Measurements from ENCODE around the gene NTM. TPM values are rescaled to one million over a fixed set of nuclear protein-coding genes. Genes with fewer than 3 reads are reported as not detected.

NTM gene
- total and polyA plus RNA-seq, 2 donors (not counting 3 experiments of a cell fraction or from before 2014, with no cell fraction given) = 1.00 to 1.1 TPM

DNA sequence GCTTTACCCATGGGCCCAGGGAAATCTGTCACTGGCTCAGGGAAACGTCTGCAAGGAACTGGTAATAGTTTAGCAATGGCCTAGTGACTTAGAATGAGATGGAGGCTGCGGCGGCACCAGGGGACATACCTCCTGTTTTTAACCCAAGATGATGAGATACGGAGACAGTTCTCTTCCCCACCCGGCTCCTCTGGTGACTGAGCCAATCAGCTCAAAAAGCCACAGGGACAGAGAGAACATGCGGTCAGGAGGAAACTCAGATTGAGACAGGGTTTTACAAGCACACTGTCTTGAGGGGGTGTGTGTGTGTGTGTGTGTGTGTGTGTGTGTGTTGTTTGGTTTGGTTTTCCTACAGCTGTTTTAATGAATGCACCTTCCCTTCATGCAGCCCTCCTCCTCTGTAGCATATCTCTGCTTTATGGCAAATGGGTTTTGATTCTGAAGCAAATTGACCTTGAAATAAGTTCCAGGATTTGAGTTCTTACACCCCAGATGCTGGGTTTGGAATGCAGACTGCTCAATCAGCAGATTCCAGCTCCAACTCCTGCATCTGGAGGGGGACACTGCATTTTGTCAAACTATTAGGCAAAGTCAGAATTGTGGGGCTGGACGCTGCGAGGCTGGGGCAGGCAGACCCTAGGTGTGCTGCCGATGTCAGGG is 246.2 kb downstream of the NTM start:
- no peaks in the 10 kb centered on the region for H3K9me1 ChIP-seq (replicated peaks; ENCODE audit: control insufficient read depth, extremely low read depth, insufficient read depth, low read length)
- no peak for DNase-seq (ENCODE audit: low read depth, low spot score)
- H3K36me3 ChIP-seq (ENCODE audit: control insufficient read depth in 2 of 2, extremely low read depth in 1 of 2, insufficient read depth in 2 of 2, low read length in 2 of 2) = no peaks in the 10 kb centered on the region
- TF ChIP-seq JUN (IDR thresholded peaks at IDR 0.05; ENCODE audit: borderline replicate concordance, insufficient read depth, insufficient read length, low read depth) = no peak
- H3K27me3 ChIP-seq (ENCODE audit: control insufficient read depth in 2 of 2, insufficient read depth in 2 of 2, low read length in 2 of 2) = no peaks in the 10 kb centered on the region
- no peaks in the 10 kb centered on the region for H3K79me2 ChIP-seq (ENCODE audit: control insufficient read depth, insufficient read depth, low read length)
- H3K9me3 ChIP-seq (replicated peaks; ENCODE audit: control insufficient read depth, insufficient read depth, low read length) = no peaks in the 10 kb centered on the region
- no peak overlapping the region for H3K4me3 ChIP-seq (replicated peaks in 1 of 3; ENCODE audit: insufficient read depth in 1 of 3, low read depth in 1 of 3, low read length in 3 of 3)
- H3K9ac ChIP-seq (replicated peaks; ENCODE audit: extremely low read depth, insufficient read depth, low read length) = no peak overlapping the region
- no peak overlapping the region for H3K27ac ChIP-seq (ENCODE audit: insufficient read depth, low read depth, low read length)
- H4K20me1 ChIP-seq (replicated peaks; ENCODE audit: control insufficient read depth, extremely low read depth, insufficient read depth, low read length) = no peaks in the 10 kb centered on the region
- H3K4me2 ChIP-seq (ENCODE audit: insufficient read depth, low read length) = no peak overlapping the region
- no TSS peak for BruUV-seq (replicated peaks)
- H2AFZ ChIP-seq (ENCODE audit: low read depth, low read length) = no peak overlapping the region
- no peak for FAIRE-seq
- dilution Hi-C loops (cut with MboI; ENCODE audit: extremely low pct_ligation_motif_present, low sequenced_read_pairs) = no loop called here
- no peaks in the 10 kb centered on the region for H3K4me1 ChIP-seq (ENCODE audit: control insufficient read depth, extremely low read depth, insufficient read depth, low read length)
- ChIA-PET POLR2A (no interaction called here), CTCF (no interaction called here)
- intact Hi-C loops (cut with micrococcal nuclease) = no loop called here

DNA sequence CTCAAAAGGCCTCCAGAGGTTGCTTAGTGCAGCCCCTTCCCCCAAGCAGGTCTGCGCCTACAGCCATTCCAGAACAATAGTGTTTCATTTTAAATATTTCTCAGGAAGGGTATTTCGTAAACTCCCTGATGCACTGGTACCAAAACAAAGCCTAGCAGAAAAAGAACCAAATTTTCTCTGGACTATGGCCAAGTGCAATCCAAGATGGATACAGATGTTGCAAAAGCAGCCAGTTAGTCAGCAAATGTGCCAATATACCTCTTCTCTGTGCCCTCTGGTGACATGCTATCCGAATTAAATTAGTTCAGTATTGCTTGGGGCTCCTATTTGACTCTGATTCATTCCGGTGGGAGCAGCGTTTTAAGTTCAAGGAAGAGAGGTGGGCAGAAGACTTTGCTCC is 247.8 kb downstream of the NTM start:
- Histone ChIP-seq H3K36me3 (ENCODE audit: control insufficient read depth in 2 of 2, extremely low read depth in 1 of 2, insufficient read depth in 2 of 2, low read length in 2 of 2) (no peaks in the 10 kb centered on the region), H4K20me1 (replicated peaks; ENCODE audit: control insufficient read depth, extremely low read depth, insufficient read depth, low read length) (no peaks in the 10 kb centered on the region), H3K27ac (ENCODE audit: insufficient read depth, low read depth, low read length) (no peak overlapping the region), H3K9me3 (replicated peaks; ENCODE audit: control insufficient read depth, insufficient read depth, low read length) (no peaks in the 10 kb centered on the region), H3K27me3 (ENCODE audit: control insufficient read depth in 2 of 2, insufficient read depth in 2 of 2, low read length in 2 of 2) (no peaks in the 10 kb centered on the region), H3K4me1 (ENCODE audit: control insufficient read depth, extremely low read depth, insufficient read depth, low read length) (no peaks in the 10 kb centered on the region), H3K4me2 (ENCODE audit: insufficient read depth, low read length) (no peak overlapping the region), H3K9ac (replicated peaks; ENCODE audit: extremely low read depth, insufficient read depth, low read length) (no peak overlapping the region), H3K9me1 (replicated peaks; ENCODE audit: control insufficient read depth, extremely low read depth, insufficient read depth, low read length) (no peaks in the 10 kb centered on the region), H3K79me2 (ENCODE audit: control insufficient read depth, insufficient read depth, low read length) (no peaks in the 10 kb centered on the region), H2AFZ (ENCODE audit: low read depth, low read length) (no peak overlapping the region), H3K4me3 (replicated peaks in 1 of 3; ENCODE audit: insufficient read depth in 1 of 3, low read depth in 1 of 3, low read length in 3 of 3) (no peak overlapping the region)
- FAIRE-seq (no peak), DNase-seq (ENCODE audit: low read depth, low spot score) (no peak)
- BruUV-seq (replicated peaks) = no TSS peak
- intact Hi-C loops (cut with micrococcal nuclease) = no loop called here
- dilution Hi-C loops (cut with MboI; ENCODE audit: extremely low pct_ligation_motif_present, low sequenced_read_pairs) = no loop called here
- ChIA-PET CTCF (no interaction called here), POLR2A (no interaction called here)
- TF ChIP-seq, protein P1, sequence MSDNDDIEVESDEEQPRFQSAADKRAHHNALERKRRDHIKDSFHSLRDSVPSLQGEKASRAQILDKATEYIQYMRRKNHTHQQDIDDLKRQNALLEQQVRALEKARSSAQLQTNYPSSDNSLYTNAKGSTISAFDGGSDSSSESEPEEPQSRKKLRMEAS (IDR thresholded peaks at IDR 0.05; ENCODE audit: insufficient read depth, insufficient read length) = no peak
- TF ChIP-seq POLR2A (IDR thresholded peaks at IDR 0.05; ENCODE audit: low read depth, low read length) (no peak), FOS (IDR thresholded peaks at IDR 0.05; ENCODE audit: borderline replicate concordance, insufficient read depth, low read length) (no peak), EZH2 (IDR thresholded peaks at IDR 0.05; ENCODE audit: borderline replicate concordance, low read depth, low read length, severe bottlenecking) (no peak)
- TF ChIP-seq, protein P2, sequence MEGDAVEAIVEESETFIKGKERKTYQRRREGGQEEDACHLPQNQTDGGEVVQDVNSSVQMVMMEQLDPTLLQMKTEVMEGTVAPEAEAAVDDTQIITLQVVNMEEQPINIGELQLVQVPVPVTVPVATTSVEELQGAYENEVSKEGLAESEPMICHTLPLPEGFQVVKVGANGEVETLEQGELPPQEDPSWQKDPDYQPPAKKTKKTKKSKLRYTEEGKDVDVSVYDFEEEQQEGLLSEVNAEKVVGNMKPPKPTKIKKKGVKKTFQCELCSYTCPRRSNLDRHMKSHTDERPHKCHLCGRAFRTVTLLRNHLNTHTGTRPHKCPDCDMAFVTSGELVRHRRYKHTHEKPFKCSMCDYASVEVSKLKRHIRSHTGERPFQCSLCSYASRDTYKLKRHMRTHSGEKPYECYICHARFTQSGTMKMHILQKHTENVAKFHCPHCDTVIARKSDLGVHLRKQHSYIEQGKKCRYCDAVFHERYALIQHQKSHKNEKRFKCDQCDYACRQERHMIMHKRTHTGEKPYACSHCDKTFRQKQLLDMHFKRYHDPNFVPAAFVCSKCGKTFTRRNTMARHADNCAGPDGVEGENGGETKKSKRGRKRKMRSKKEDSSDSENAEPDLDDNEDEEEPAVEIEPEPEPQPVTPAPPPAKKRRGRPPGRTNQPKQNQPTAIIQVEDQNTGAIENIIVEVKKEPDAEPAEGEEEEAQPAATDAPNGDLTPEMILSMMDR (IDR thresholded peaks at IDR 0.05; ENCODE audit: extremely low read depth in 1 of 2, insufficient read depth in 1 of 2, low read depth in 1 of 2, low read length in 2 of 2) = no peak

Data from endothelial cell of umbilical vein (primary cell).